Esophagus muscularis mucosa (tissue), 4 donors: Measurements from ENCODE around the gene TBC1D12.

ENCODE experiments used
- EP300 ChIP-seq: sonication (generic); formaldehyde crosslinking; IDR thresholded peaks from one replicate; pipeline ENCODE4 v1.6.1; 2017; ENCODE audit warnings: antibody characterized with exemption
- POLR2A ChIP-seq: fragments of 450-650 bp; IDR thresholded peaks from one replicate; pipeline ENCODE4 v1.6.1; 2017; ENCODE audit warnings: antibody characterized with exemption, moderate library complexity, mild to moderate bottlenecking, low read depth
- TF ChIP-seq, protein P1 (sequence below), 3 experiments: fragments of 200-600 bp in 2 of 3; fragments of 450-650 bp in 1 of 3; sonication (generic) in 2 of 3; IDR thresholded peaks; one replicate each; pipeline ENCODE4 v1.5.1; 2017 to 2019; ENCODE audit warnings: antibody characterized with exemption in 3 of 3, mild to moderate bottlenecking in 2 of 3, moderate library complexity in 1 of 3

DNA sequence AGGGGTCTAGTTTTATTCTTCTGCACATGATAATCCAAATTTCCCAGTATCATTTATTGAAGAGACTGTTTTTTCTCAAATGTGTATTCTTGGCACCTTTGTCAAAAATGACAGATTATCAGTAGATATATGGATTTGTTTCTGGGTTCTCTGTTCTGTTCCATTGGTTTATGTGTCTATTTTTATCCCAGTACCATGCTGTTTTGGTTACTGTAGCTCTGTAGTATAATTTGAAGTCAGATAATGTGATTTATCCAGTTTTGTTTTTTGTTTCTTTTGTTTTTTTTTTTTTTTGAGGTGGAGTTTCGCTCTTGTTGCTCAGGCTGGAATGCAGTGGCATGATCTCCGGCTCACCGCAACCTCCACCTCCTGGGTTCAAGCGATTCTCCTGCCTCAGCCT lies 81.6 kb downstream of the TBC1D12 start:
- TF ChIP-seq, protein P1, sequence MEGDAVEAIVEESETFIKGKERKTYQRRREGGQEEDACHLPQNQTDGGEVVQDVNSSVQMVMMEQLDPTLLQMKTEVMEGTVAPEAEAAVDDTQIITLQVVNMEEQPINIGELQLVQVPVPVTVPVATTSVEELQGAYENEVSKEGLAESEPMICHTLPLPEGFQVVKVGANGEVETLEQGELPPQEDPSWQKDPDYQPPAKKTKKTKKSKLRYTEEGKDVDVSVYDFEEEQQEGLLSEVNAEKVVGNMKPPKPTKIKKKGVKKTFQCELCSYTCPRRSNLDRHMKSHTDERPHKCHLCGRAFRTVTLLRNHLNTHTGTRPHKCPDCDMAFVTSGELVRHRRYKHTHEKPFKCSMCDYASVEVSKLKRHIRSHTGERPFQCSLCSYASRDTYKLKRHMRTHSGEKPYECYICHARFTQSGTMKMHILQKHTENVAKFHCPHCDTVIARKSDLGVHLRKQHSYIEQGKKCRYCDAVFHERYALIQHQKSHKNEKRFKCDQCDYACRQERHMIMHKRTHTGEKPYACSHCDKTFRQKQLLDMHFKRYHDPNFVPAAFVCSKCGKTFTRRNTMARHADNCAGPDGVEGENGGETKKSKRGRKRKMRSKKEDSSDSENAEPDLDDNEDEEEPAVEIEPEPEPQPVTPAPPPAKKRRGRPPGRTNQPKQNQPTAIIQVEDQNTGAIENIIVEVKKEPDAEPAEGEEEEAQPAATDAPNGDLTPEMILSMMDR (IDR thresholded peaks at IDR 0.05), result no peak
- TF ChIP-seq POLR2A (no peak), EP300 (no peak)
